GM12892 (cell line): ENCODE data around the gene RPS27L.
A peak's percentile ranks its signal among the peaks of the same experiment; 100 is the strongest.

Experiments
- DNase-seq: peaks from one replicate; pipeline ENCODE4 v3.0.0; 2011; ENCODE audit not compliant: insufficient read length
- FAIRE-seq: peaks from 2 replicates; lab custom pipeline; 2011; peaks lifted over from hg19 to GRCh38; lab: Jason Lieb, UNC
- POLR2A ChIP-seq: IDR thresholded peaks from 2 replicates; pipeline ENCODE4 v1.6.1; 2011; ENCODE audit warnings: low read depth, low read length, control low read depth
- POLR2AphosphoS5 ChIP-seq: IDR thresholded peaks from 2 replicates; pipeline ENCODE4 v1.6.1; 2011; ENCODE audit warnings: low read depth, low read length, control low read depth
- TAF1 ChIP-seq: IDR thresholded peaks from 2 replicates; pipeline ENCODE4 v1.6.1; 2011; ENCODE audit warnings: low read depth, mild to moderate bottlenecking, control low read depth, low read length, borderline replicate concordance

The RPS27L gene

GRCh38 chr15:63185206-63185605 lies 27.9 kb upstream of the RPS27L start:
- no peak for DNase-seq
- no peak for FAIRE-seq
- TF ChIP-seq POLR2AphosphoS5 (no peak), TAF1 (no peak), POLR2A (no peak)

DNA sequence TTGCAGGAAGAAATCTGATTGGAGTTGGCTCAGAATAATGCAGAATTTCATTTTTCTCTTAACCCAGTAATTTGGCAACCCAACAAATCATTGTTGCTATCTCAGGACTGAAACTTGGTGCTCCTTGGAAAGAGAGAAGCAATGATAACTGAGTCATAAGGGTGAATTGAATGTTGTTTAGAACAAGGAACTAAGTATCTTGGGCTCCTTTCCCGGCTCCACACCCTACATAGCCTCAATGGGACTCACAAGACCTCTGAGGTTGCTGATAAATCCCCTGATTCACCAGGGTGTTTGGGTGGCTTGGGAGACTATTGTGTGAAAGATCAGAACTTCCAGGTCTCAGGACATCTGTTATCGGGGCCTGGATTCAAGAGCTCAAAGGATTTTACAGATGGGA lies 24.4 kb upstream of the RPS27L start:
- no peak for TF ChIP-seq POLR2A
- TF ChIP-seq POLR2AphosphoS5: no peak
- FAIRE-seq: no peak
- no peak for DNase-seq

DNA sequence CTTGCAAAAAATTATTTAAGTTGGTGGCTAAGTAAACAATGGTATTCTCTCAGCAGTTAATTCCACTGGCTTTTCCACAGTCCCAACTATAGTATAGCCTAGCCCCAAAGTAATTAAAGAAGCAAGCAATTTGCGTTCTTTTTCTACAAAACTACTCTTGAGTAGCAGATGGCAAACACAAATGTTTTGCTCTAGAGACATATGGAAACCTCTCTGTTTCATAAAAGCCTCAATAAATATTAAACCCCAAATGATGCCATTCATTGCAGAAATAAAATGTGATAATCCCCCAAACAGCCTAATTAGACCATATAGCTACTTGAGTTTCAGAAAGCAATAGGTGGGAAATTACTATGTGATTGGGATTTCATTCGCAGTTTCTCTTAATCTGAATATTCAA lies 23.5 kb upstream of the RPS27L start:
- no peak for TF ChIP-seq POLR2AphosphoS5
- TF ChIP-seq TAF1: no peak
- no peak for TF ChIP-seq POLR2A
- FAIRE-seq (no peak), DNase-seq (no peak)

GRCh38 chr15:63178034-63178433 lies 20.8 kb upstream of the RPS27L start:
- DNase-seq (no peak), FAIRE-seq (no peak)

GRCh38 chr15:63176302-63176701 lies 19.0 kb upstream of the RPS27L start:
- DNase-seq (no peak), FAIRE-seq (peak; percentile 57)
- TF ChIP-seq POLR2A (no peak), POLR2AphosphoS5 (no peak), TAF1 (no peak)

More at GRCh38 chr15:63178034-63178433, 20.8 kb upstream of the RPS27L start:
- TF ChIP-seq POLR2AphosphoS5 (no peak), POLR2A (no peak), TAF1 (no peak)

- DNase-seq (no peak), FAIRE-seq (no peak)
- TF ChIP-seq POLR2A (no peak), TAF1 (no peak), POLR2AphosphoS5 (no peak)
These were observed 15.7 kb upstream of the RPS27L start for GRCh38 chr15:63172851-63173451.

GRCh38 chr15:63172376-63172775 lies 15.1 kb upstream of the RPS27L start:
- no peak for FAIRE-seq
- TF ChIP-seq POLR2AphosphoS5: no peak
- no peak for TF ChIP-seq TAF1
- TF ChIP-seq POLR2A: no peak
- no peak for DNase-seq

DNA sequence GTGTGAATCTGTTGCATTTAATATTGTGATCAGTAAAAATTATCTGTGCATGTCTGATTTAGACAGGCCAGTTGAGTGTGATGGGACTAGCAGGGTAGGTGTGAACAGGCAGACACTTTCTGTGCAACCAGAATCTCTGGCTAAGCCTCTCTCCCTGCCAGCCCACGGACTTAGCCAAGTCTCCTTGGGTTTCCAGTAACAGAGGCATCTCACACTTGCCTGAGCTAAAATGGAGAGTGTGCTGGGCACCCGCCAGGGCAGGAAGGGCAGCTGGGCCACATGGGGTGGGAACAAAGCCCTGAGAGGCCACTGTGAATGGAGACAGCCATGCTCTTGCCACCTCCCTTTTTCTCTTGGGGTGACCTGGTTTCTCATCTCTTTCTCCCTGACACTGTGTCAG lies 12.5 kb upstream of the RPS27L start:
- TF ChIP-seq TAF1: no peak
- no peak for TF ChIP-seq POLR2A
- TF ChIP-seq POLR2AphosphoS5: no peak
- no peak for FAIRE-seq
- no peak for DNase-seq

GRCh38 chr15:63166219-63166618 lies 8.9 kb upstream of the RPS27L start:
- FAIRE-seq (no peak), DNase-seq (no peak)
- TF ChIP-seq POLR2AphosphoS5 (no peak), POLR2A (no peak), TAF1 (no peak)

DNA sequence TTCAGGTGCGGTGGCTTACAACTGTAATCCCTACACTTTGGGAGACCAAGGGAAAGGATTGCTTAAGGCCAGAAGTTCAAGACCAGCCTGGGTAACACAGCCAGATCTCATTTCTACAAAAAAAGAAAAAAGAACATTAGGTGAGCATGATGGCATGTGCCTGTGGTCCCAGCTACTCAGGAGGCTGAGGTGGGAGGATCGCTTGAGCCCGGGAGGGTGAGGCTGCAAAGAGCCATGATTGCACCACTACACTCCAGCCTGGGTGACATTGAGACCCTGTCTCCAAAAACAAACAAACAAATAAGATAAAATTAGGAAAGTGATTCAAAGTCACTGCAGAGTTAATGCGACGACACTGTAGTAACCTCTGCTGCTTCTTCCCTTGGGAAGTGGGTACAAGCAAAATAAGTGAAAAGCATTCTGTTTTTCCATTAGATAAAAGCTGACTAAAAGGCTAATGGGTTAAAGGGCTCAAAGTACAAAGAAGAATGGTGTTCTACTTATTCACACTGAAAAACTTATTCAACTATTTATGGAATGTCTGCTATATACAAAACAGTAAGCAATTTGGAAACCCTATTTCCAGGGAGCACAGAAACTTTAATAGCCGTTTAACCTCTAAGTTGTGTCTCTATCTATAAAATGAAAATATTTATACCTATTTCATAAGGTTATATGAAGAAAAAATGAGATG lies 8.0 kb upstream of the RPS27L start:
- TF ChIP-seq POLR2A (no peak), POLR2AphosphoS5 (no peak), TAF1 (no peak)
- no peak for DNase-seq
- FAIRE-seq: no peak

GRCh38 chr15:63163217-63163616 lies 5.9 kb upstream of the RPS27L start:
- DNase-seq: no peak
- no peak for TF ChIP-seq POLR2AphosphoS5
- no peak for TF ChIP-seq POLR2A
- TF ChIP-seq TAF1: no peak
- FAIRE-seq: no peak

DNA sequence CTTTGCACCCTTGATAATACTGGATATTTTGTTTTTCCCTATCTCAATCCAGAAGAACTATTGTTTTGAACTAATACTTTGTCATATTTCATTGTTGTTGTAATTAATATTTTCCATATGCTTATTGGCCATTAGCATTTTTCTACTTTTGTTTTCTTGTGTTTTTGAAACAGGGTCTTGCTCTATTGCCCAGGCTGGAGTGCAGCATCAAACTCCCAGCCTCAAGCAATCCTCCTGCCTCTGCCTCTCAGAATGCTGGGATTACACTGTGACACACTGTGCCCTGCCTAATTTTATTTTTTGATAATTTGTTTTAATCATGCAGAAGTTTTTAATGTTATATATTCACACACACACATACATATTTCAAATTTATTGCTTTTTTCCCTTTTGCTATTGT lies 3.4 kb upstream of the RPS27L start:
- no peak for DNase-seq
- TF ChIP-seq POLR2AphosphoS5 (no peak), TAF1 (no peak), POLR2A (no peak)
- FAIRE-seq: no peak
